HL-60 (cell line): Measurements from ENCODE around the gene TET3.

Experiments used
- DNase-seq, 2 experiments: peaks; one replicate each; pipeline ENCODE4 v3.0.0-alpha.2; 2010 to 2020; ENCODE audit warnings: low read depth in 1 of 2, low spot score in 1 of 2
- H3K27ac ChIP-seq: fragments of 250-450 bp; sonication (Bioruptor Pico); replicated peaks from 2 replicates; pipeline ENCODE4 v1.5.1; 2020; ENCODE audit warnings: mild to moderate bottlenecking, moderate library complexity
- H3K27me3 ChIP-seq: fragments of 250-450 bp; sonication (Bioruptor Pico); 2 replicates; pipeline ENCODE4 v1.5.1; 2021; ENCODE audit warnings: mild to moderate bottlenecking, moderate library complexity; ENCODE audit not compliant: insufficient read depth, poor library complexity, severe bottlenecking
- H3K4me3 ChIP-seq: replicated peaks from 2 replicates; pipeline ENCODE4 v1.5.1; 2011; ENCODE audit warnings: mild to moderate bottlenecking, control low read depth, low read length; ENCODE audit not compliant: insufficient read depth
- CTCF ChIP-seq: IDR thresholded peaks from one replicate; pipeline ENCODE4 v1.5.1; 2011; ENCODE audit warnings: low read length, control low read depth, inconsistent platforms; ENCODE audit not compliant: insufficient read depth
- GABPA ChIP-seq: IDR thresholded peaks from 2 replicates; pipeline ENCODE4 v1.6.1; 2012; ENCODE audit warnings: low read depth
- POLR2AphosphoS5 ChIP-seq: IDR thresholded peaks from 2 replicates; pipeline ENCODE4 v1.6.1; 2012; ENCODE audit warnings: low read depth
- REST ChIP-seq: IDR thresholded peaks from 2 replicates; pipeline ENCODE4 v1.6.1; 2012; ENCODE audit warnings: low read depth; ENCODE audit not compliant: insufficient replicate concordance
- SPI1 ChIP-seq: IDR thresholded peaks from 2 replicates; pipeline ENCODE4 v1.6.1; 2012; ENCODE audit warnings: low read depth, mild to moderate bottlenecking, borderline replicate concordance

The TET3 gene

GRCh38 chr2:74026687-74027241 lies 42.1 kb downstream of the TET3 start:
- H3K4me3 ChIP-seq: no peak overlapping the region
- TF ChIP-seq SPI1 (peak; percentile 47; the same call in 1 of the 2 replicates), GABPA (no peak), REST (no peak), CTCF (no peak)
- no peaks in the 10 kb centered on the region for H3K27me3 ChIP-seq
- DNase-seq: no peak
- no peak overlapping the region for H3K27ac ChIP-seq

GRCh38 chr2:74027496-74027895 lies 42.8 kb downstream of the TET3 start:
- no peak for DNase-seq
- Histone ChIP-seq H3K27me3 (no peaks in the 10 kb centered on the region), H3K4me3 (no peak overlapping the region), H3K27ac (no peak overlapping the region)
- TF ChIP-seq GABPA: no peak
- no peak for TF ChIP-seq POLR2AphosphoS5
- TF ChIP-seq SPI1: no peak
- TF ChIP-seq REST: no peak
- TF ChIP-seq CTCF: no peak

- no peak overlapping the region for H3K4me3 ChIP-seq
- no peak for TF ChIP-seq POLR2AphosphoS5
- TF ChIP-seq REST: no peak
- H3K27me3 ChIP-seq: no peaks in the 10 kb centered on the region
- no peak for DNase-seq
- H3K27ac ChIP-seq: no peak overlapping the region
Measured at GRCh38 chr2:74028290-74028689, 43.6 kb downstream of the TET3 start.

- Histone ChIP-seq H3K4me3 (no peak overlapping the region), H3K27ac (no peak overlapping the region), H3K27me3 (no peaks in the 10 kb centered on the region)
- DNase-seq: no peak
- TF ChIP-seq SPI1: no peak
- no peak for TF ChIP-seq POLR2AphosphoS5
- no peak for TF ChIP-seq GABPA
- TF ChIP-seq CTCF: no peak
- TF ChIP-seq REST: no peak
Measured at GRCh38 chr2:74028741-74029140, 44.0 kb downstream of the TET3 start.
